Fibroblast of mammary gland (primary cell): ENCODE results near the gene ADAM10.

Experiments
- DNase-seq: peaks from one replicate; pipeline ENCODE4 v3.0.0-alpha.2; 2010; ENCODE audit warnings: low read depth
- H3K4me3 ChIP-seq: 2 replicates; pipeline ENCODE4 v1.5.1; 2011; ENCODE audit warnings: low read depth, mild to moderate bottlenecking, low read length, moderate library complexity; ENCODE audit not compliant: control insufficient read depth
- TF ChIP-seq, protein P1 (sequence below): conservative IDR thresholded peaks from 2 replicates; pipeline ENCODE4 v1.5.1; 2011; ENCODE audit warnings: low read depth, low read length, inconsistent platforms; ENCODE audit not compliant: control insufficient read depth, insufficient read depth

ADAM10 gene

DNA sequence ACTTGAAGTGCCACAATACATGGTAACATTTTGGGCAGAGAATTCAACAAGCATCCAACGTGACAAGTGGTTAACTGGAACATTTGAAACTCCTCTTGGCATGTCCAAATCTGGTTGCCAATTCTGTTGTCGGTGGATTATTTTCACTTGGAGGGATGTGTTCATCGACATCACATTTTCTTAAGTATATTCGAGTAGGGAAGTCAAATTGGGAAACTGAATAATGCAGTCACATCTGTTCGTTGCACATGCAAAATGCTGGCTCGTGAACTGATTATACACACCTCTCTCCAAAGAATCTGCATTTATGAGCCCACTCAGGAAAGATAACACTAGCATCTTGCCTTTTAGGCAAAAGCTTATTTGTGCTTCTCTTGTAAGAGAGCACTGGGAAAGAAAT lies 178.0 kb downstream of the ADAM10 start:
- H3K4me3 ChIP-seq = no peak overlapping the region
- TF ChIP-seq, protein P1, sequence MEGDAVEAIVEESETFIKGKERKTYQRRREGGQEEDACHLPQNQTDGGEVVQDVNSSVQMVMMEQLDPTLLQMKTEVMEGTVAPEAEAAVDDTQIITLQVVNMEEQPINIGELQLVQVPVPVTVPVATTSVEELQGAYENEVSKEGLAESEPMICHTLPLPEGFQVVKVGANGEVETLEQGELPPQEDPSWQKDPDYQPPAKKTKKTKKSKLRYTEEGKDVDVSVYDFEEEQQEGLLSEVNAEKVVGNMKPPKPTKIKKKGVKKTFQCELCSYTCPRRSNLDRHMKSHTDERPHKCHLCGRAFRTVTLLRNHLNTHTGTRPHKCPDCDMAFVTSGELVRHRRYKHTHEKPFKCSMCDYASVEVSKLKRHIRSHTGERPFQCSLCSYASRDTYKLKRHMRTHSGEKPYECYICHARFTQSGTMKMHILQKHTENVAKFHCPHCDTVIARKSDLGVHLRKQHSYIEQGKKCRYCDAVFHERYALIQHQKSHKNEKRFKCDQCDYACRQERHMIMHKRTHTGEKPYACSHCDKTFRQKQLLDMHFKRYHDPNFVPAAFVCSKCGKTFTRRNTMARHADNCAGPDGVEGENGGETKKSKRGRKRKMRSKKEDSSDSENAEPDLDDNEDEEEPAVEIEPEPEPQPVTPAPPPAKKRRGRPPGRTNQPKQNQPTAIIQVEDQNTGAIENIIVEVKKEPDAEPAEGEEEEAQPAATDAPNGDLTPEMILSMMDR = no peak
- no peak for DNase-seq

- TF ChIP-seq, protein P1 = no peak
- no peak for DNase-seq
Observed at GRCh38 chr15:58569455-58569854, 180.1 kb downstream of the ADAM10 start.

GRCh38 chr15:58568157-58568571 lies 181.3 kb downstream of the ADAM10 start:
- DNase-seq = no peak
- TF ChIP-seq, protein P1 = no peak
- H3K4me3 ChIP-seq = no peak overlapping the region

More at GRCh38 chr15:58569455-58569854, 180.1 kb downstream of the ADAM10 start:
- no peak overlapping the region for H3K4me3 ChIP-seq

DNA sequence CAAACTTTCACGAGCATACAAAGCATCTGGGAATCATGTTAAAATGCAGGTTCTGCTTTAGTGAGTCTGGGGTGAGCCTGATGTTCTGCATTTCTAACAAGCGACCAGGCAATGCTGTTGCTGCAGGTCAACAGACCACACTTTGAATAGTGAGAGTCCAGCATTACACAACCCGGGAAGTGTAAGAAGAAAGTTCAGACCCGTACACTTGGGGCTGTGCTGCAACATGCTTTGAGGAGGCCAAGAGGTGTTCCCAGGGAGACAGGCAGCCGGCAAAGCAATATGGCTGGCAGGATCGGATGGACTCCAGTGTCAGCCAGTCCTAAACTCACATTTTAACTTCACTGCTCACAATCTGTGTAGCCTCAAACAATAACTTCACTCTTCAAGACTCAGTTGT lies 183.5 kb downstream of the ADAM10 start:
- TF ChIP-seq, protein P1 = no peak
- H3K4me3 ChIP-seq = no peak overlapping the region
- DNase-seq = no peak

GRCh38 chr15:58565619-58566018 lies 183.9 kb downstream of the ADAM10 start:
- TF ChIP-seq, protein P1 = no peak
- no peak overlapping the region for H3K4me3 ChIP-seq
- no peak for DNase-seq

GRCh38 chr15:58564981-58565380 lies 184.5 kb downstream of the ADAM10 start:
- no peak overlapping the region for H3K4me3 ChIP-seq
- TF ChIP-seq, protein P1 = no peak
- no peak for DNase-seq

DNA sequence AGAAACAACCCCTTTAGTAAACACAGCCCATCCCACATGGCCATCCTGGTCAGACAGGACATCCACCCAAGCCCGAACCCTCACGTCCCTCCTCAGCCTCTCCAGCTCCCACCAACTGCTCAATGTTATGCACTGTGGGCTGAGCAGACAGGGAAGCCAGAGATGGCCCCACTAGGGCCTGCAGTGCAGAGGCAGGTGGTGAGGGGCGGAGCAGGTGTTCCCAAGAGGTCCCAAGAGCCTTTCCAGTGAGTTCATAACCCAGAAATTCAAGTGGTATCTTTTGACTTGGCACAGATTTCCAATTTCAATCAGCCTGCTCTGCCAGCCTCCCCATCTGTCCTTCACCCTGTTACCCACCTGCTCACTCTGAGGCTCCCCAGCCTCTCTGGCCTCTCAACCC lies 187.4 kb downstream of the ADAM10 start:
- H3K4me3 ChIP-seq = no peak overlapping the region
- DNase-seq = no peak
- TF ChIP-seq, protein P1 = no peak
